NT2/D1 (cell line): ENCODE results near the gene PPP3CA.

Experiments used
- YY1 ChIP-seq: IDR thresholded peaks from 2 replicates; pipeline ENCODE4 v1.6.1; 2011; ENCODE audit not compliant: insufficient read length, insufficient read depth
- ZNF274 ChIP-seq: IDR thresholded peaks from 2 replicates; pipeline ENCODE4 v1.6.1; 2011; ENCODE audit warnings: mild to moderate bottlenecking, low read depth, low read length

DNA sequence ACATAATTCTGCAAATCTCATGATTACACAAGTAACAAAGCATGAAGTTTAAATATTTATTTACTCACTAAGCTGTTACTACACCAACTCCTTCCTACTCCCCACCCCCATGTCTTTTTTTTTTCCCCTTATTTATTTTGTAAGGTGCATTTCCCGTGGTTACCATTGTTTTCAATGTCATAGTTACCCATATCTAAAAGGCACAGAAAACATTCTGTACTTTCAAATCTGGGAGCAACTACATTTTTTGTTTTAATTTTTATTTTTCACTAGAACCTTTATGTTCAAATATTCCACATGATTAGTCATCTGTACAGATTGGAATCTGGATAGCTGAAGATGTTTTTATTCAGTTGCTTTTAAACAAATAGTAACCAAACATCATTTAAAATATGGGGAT is 62.8 kb downstream of the PPP3CA start:
- TF ChIP-seq YY1 (no peak), ZNF274 (no peak)
